ENCODE measurements around the gene C4orf51.

DNA sequence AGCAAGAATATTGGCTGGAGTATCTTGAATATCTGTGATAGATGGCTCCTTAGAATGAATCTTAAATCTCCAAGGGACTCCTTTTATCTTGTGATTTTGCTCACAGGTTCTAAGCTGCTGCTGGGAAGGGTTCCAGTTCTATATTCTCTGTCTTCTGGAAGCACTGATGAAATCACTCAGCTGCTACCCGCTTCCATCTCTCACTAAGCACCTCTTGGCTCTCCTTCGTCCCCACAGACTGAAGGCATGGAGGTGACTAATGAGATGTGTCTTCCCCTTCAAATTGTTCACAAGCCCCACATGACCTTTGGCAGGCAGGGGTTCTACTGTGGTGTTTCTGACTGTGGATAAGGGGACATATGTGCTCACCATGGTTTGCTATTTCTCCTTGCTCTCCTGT lies 75.9 kb downstream of the C4orf51 start:
- TF ChIP-seq, protein P1, sequence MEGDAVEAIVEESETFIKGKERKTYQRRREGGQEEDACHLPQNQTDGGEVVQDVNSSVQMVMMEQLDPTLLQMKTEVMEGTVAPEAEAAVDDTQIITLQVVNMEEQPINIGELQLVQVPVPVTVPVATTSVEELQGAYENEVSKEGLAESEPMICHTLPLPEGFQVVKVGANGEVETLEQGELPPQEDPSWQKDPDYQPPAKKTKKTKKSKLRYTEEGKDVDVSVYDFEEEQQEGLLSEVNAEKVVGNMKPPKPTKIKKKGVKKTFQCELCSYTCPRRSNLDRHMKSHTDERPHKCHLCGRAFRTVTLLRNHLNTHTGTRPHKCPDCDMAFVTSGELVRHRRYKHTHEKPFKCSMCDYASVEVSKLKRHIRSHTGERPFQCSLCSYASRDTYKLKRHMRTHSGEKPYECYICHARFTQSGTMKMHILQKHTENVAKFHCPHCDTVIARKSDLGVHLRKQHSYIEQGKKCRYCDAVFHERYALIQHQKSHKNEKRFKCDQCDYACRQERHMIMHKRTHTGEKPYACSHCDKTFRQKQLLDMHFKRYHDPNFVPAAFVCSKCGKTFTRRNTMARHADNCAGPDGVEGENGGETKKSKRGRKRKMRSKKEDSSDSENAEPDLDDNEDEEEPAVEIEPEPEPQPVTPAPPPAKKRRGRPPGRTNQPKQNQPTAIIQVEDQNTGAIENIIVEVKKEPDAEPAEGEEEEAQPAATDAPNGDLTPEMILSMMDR (IDR thresholded peaks at IDR 0.05): no peak
- TF ChIP-seq POLR2A (IDR thresholded peaks at IDR 0.05): no peak
